Retinal pigment epithelial cell (primary cell): Measurements from ENCODE around the gene SYNM.

Experiments
- DNase-seq: peaks from one replicate; pipeline ENCODE4 v3.0.0-alpha.2; 2010; ENCODE audit warnings: low read depth
- H3K4me3 ChIP-seq: 2 replicates; pipeline ENCODE4 v1.5.1; 2011; ENCODE audit warnings: mild to moderate bottlenecking, low read length, control low read depth, moderate library complexity
- CTCF ChIP-seq: conservative IDR thresholded peaks from 2 replicates; pipeline ENCODE4 v1.5.1; 2011; ENCODE audit warnings: low read depth, low read length, control low read depth, inconsistent platforms

Gene SYNM

GRCh38 chr15:99138491-99138982 is 33.7 kb downstream of the SYNM start:
- no peak for TF ChIP-seq CTCF
- no peak overlapping the region for H3K4me3 ChIP-seq
- no peak for DNase-seq

GRCh38 chr15:99139276-99139675 is 34.4 kb downstream of the SYNM start:
- H3K4me3 ChIP-seq: no peak overlapping the region
- no peak for TF ChIP-seq CTCF
- DNase-seq: no peak

GRCh38 chr15:99140590-99140989 is 35.7 kb downstream of the SYNM start:
- DNase-seq: no peak
- no peak overlapping the region for H3K4me3 ChIP-seq
- no peak for TF ChIP-seq CTCF

GRCh38 chr15:99141943-99142342 is 37.1 kb downstream of the SYNM start:
- DNase-seq: no peak
- H3K4me3 ChIP-seq: no peak overlapping the region
- TF ChIP-seq CTCF: no peak

- no peak for DNase-seq
- no peak for TF ChIP-seq CTCF
- H3K4me3 ChIP-seq: no peak overlapping the region
These were observed 37.7 kb downstream of the SYNM start for GRCh38 chr15:99142562-99142961.

- no peak overlapping the region for H3K4me3 ChIP-seq
- TF ChIP-seq CTCF: no peak
- no peak for DNase-seq
These were observed 38.4 kb downstream of the SYNM start for GRCh38 chr15:99143242-99143641.

GRCh38 chr15:99143655-99144610 is 39.1 kb downstream of the SYNM start:
- no peak for TF ChIP-seq CTCF
- DNase-seq: no peak
- no peak overlapping the region for H3K4me3 ChIP-seq
